Measurements from ENCODE around the gene ADGRE1.
A peak's percentile ranks its signal among the peaks of the same experiment; 100 is the strongest.
"Not testable (repeated sequence)": the region's sequence is repeated elsewhere in the genome, so short reads cannot be mapped to it uniquely, and the experiment has no call there.

The ADGRE1 gene, protein sequence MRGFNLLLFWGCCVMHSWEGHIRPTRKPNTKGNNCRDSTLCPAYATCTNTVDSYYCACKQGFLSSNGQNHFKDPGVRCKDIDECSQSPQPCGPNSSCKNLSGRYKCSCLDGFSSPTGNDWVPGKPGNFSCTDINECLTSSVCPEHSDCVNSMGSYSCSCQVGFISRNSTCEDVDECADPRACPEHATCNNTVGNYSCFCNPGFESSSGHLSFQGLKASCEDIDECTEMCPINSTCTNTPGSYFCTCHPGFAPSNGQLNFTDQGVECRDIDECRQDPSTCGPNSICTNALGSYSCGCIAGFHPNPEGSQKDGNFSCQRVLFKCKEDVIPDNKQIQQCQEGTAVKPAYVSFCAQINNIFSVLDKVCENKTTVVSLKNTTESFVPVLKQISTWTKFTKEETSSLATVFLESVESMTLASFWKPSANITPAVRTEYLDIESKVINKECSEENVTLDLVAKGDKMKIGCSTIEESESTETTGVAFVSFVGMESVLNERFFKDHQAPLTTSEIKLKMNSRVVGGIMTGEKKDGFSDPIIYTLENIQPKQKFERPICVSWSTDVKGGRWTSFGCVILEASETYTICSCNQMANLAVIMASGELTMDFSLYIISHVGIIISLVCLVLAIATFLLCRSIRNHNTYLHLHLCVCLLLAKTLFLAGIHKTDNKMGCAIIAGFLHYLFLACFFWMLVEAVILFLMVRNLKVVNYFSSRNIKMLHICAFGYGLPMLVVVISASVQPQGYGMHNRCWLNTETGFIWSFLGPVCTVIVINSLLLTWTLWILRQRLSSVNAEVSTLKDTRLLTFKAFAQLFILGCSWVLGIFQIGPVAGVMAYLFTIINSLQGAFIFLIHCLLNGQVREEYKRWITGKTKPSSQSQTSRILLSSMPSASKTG

DNA sequence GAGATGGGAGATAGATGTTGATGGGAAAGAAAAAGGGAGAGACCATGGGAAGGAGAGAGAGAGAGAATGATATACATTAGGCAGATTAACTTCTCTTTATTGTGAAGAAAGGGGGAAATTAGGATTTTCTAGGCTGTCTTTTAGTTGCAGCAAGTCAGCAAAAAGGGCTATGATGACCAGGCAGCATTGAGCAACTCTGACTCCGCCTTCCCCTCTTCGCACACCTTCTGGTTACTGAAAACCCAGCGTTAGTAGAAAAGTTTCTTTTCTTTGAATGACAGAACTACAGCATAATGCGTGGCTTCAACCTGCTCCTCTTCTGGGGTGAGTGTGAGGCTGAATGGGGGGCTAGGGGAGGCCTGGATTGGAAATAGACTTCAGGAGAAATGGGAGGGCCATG is at the start of gene ADGRE1:
Gene ADGRE1, plus strand, starts transcription at position 264 of the 400 bp plus-strand sequence. Its CDS starts 30 bp downstream, at position 294.
- DNase-seq (ENCODE audit: low spot score): no peak

DNA sequence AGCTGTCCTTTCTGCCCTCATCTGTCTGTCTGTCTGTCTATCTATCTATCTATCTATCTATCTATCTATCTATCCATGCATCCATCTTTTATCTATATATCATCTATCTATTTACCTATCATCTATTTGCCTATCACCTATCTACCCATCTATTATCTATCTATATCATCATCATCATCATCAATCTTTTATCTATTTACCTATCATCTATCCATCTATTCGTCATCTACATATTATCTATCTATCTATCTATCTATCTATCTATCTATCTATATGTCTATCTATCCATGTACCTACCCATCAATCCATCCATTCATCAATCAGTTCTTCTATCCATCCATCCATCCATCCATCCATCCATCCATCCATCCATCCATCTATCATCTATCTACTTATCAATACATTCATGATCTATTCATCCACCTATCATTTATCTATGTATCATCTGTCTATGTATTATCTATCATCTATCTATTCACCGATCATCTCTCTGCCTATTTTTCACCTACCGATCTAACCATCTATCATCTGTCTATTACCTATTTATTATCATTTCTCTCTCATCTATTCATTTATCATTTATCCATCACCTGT is 49.2 kb upstream of the ADGRE1 start:
- DNase-seq (ENCODE audit: low spot score): no peak

DNA sequence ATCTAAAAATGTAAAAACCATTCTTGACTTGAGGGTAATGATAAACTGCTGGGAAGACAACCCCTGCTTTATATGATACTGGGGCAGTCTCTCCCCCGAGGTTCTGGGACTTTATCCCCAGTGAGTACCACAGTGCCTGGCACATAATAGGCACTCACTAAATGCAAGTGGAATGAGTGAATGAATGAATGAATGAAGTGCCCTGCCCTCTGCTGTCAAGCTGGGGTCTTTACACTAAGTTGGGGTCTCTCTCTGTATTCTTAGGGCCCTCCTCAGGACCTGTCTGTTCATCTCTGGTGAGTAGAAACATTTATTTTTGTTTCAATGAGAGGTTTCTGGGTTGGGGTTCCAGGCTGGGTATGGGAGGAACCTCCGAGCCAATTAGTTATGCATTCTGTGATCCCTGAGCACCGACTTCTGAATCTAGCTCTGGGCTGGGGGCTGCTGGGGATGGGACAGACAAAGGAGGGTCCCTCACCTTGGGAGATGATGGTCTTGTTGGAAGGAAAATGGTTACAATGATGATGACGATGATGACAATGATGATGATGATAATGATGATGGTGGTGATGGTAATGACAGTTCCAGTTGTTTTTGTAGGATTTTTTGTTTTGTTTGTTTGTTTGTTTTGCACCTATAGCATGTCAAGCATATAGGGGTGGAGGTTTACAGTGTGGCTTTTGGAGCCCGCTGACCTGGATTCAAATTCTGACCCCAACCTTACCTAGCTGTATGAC is 44.3 kb upstream of the ADGRE1 start:
- DNase-seq (ENCODE audit: low spot score): no peak

DNA sequence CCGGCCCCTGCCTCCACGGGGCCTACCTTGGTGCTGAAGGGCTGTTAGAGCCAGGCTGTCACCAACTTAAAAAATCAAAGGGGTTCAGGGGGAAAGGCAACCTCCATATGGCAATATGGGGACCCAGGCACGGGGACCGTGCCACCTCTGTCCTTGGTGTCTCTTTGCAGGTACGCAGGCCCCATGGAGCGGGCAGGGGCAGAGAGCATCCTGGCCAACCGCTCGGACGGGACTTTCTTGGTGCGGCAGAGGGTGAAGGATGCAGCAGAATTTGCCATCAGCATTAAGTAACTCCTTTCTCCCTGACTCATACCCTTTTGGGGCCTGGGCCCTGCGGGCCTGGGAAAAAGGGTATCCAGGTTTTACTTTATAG is 39.6 kb upstream of the ADGRE1 start:
- no peak for DNase-seq (ENCODE audit: low spot score)

DNA sequence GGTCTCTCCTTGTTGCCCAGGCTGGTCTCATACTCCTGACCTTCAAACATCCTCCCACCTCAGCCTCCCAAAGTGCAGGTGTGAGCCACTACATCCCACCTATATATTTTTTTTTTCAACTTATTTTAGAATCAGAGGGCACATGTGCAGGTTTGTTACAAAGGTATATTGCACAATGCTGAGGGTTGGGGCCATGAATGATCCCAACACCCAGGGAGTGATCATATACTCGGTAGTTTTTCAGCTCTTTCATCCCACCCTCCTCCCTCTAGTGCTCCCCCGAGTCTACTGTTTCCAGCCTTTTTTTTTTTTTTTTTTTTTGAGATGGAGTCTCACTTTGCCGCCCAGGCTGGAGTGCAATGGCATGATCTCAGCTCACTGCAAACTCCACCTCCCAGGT is 38.4 kb upstream of the ADGRE1 start:
- DNase-seq (ENCODE audit: low spot score): no peak

DNA sequence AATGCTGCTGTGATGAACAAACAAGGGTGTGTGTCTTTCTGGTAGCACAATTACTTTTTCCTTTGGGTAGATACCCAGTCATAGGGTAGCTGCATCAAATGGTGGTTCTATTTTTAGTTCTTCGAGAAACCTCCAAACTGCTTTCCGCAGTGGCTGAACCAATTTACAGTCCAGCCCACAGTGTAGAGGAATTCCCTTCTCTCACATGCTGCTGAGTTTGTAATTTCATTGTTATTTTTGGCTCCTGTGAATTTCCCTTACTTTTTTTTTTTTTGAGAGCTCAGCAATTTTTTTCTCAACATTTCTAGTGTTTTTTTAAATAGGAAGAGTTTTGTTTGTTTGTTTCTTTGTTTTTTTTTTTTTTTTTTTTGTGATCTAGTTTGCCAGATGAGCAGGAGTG is 37.5 kb upstream of the ADGRE1 start:
- no peak for DNase-seq (ENCODE audit: low spot score)

DNA sequence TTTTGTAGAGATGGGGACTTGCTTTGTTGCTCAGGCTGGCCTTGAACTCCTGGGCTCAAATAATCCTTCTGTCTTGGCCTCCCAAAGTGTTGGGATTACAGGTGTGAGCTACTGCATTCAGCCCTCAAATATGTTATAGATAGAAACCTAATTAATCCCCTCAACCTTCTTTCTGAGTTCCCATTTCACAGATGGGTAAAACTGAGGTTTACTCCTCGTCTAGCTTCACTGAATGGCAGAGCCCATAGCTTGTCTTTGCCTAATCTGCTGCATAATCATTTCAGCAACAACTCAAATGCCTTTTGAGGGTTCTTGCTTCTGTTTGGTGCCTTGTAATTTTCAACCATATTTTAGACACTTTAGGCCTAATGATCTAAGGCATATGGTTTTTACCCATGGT is 36.0 kb upstream of the ADGRE1 start:
- no peak for DNase-seq (ENCODE audit: low spot score)

DNA sequence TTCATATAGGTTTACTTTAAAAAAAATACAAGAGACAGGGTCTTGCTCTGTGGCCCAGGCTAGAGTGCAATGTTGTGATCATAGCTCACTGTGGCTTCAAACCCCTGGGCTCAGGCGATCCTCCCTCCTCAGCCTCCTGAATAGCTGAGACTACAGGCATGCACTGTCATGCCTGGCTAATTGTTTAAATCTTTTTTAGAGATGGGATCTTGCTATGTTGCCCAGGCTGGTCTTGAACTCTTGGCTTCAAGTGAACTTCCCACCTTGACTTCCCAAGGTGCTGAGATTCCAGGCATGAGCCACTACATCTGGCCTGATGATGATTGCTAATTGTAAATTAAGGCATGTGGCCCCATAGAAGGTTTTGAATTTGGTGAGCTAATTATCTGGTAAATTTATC is 35.4 kb upstream of the ADGRE1 start:
- no peak for DNase-seq (ENCODE audit: low spot score)

DNA sequence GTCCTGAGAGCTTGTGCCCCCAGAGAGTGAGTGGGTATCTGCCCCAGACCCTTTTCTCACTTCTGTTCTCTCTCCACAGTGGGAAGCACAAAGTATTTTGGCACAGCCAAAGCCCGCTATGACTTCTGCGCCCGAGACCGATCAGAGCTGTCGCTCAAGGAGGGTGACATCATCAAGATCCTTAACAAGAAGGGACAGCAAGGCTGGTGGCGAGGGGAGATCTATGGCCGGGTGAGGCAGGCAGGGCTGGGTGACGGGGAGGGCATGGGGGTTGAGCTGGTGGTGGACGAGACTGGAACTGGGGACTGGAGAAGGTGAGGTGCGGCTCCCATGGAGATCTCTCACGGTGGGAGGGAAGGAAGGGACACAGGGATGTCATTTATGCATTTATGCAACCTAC is 33.5 kb upstream of the ADGRE1 start:
- no peak for DNase-seq (ENCODE audit: low spot score)

DNA sequence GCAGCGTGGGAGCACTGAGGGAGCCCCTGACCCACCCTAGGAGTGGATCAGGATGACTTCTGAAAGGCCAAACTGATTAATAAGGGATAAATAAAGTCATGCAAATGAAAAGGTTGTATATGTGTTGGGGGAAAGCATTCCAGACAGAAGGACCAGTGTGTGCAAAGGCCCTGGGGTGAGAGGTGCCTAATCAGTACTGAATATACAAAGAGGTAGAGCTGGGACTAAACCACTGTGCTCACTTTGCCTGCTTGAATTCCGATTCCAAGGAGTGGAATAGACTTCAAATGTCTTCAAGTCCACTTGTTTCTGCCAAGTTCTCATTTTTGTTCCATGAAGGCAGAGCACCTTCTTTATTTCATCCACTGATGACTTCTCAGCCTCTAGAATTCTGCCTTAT is 32.6 kb upstream of the ADGRE1 start:
- DNase-seq (ENCODE audit: low spot score): no peak

DNA sequence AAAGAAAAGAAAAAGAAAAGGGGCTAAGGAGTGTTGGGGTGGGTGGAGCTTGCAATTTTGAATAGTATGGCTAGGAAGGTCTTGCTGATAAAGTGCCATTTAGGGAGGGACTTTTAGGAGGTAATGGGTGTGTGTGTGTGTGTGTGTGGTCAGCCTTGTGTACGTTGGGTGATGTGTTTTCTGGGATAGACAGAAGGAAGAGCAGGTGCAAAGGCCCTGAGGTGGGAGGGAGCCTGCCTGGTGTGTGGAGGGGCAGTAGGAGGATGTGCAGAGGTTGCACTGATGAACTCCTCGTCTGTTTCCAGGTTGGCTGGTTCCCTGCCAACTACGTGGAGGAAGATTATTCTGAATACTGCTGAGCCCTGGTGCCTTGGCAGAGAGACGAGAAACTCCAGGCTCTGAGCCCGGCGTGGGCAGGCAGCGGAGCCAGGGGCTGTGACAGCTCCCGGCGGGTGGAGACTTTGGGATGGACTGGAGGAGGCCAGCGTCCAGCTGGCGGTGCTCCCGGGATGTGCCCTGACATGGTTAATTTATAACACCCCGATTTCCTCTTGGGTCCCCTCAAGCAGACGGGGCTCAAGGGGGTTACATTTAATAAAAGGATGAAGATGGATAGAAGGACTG is 30.5 kb upstream of the ADGRE1 start:
- no peak for DNase-seq (ENCODE audit: low spot score)

DNA sequence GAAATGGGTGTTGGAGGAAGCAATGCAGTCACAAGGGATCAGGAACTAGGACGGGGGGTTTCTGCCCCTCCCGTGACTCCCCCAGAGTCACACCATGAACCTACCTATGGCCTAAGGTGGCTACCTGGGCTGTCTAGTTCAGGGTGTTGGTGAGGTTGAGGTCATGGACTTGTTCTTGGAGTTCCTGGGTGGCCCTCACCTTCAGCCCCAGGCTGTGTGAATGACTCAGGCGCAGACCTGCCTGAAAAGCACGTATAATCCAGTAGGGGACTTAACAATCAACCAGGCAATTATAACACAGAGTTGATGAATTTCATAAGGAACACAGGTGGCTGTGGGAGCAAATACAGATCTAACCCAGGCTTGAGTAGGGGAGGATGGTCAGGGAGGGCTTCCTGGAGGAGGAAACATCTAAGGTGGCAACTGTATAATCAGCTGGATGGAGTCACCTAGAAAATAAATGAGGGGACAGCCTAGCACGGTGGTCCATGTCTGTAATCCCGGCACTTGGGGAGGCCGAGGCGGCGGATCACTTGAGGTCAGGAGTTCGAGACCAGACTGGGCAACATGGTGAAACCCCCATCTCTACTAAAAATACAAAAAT is 25.6 kb upstream of the ADGRE1 start:
- DNase-seq (ENCODE audit: low spot score): no peak

DNA sequence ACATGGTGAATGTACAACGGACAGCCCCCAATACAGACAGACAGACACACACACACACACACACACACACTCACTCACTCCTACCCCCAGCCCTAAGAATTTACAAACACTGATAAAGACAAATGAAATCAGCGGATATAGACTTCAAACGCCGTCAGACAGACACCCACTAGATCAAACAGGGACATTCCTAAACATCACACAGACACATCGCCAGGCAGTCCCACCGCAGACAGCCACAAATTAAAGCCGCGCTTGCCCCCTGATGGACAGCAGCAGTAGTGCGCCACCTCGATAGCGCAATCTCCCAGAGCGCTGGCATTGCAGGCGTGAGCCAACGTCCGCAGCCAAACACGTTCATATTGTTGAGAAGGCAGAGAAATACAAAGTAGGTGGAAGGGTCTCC is 24.7 kb upstream of the ADGRE1 start:
- peak; percentile 64 for DNase-seq (ENCODE audit: low spot score)

DNA sequence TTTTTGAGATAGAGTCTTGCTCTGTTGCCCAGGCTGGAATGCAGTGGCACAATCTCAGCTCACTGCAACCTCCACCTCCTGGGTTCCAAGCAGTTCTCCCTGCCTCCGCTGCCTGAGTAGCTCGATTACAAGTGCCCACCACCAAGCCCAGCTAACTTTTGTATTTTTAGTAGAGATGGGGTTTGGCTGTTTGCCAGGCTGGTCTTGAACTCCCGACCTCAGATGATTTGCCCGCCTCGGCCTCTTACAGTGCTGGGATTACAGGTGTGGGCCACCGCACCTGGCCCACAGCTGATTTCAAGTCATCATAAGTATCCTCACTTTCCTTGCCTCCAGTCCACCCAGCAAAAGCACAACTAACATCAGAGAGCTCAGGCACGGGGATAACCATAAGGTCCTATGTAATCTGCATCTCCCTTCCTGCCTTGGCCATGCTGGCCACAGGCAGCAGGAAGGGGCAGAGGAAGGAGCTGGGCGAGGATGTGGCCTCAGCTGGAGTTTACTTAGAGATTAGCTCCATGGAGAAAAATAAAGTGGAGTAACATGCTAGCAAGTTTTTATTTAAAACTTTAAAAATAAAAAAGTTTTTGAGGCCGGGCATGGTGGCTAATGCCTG is 22.9 kb upstream of the ADGRE1 start:
- DNase-seq (ENCODE audit: low spot score): no peak

DNA sequence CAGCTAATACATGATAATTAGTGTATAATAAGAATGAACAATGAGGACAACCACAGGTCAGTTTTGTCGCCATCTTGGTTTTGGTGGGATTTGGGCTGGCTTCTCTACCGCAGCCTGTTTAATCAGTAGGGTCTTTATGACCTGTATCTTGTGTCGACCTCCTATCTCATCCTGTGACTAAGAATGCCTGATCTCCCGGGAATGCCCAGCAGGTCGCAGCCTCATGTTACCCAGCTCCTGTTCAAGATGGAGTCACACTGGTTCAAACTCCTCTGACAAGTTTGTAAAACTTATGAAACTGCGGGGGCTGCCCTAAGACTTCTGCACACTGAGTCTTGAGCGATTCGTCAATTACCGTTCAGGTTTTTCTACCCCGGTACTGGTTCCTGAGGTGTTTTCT is 21.5 kb upstream of the ADGRE1 start:
- no peak for DNase-seq (ENCODE audit: low spot score)

DNA sequence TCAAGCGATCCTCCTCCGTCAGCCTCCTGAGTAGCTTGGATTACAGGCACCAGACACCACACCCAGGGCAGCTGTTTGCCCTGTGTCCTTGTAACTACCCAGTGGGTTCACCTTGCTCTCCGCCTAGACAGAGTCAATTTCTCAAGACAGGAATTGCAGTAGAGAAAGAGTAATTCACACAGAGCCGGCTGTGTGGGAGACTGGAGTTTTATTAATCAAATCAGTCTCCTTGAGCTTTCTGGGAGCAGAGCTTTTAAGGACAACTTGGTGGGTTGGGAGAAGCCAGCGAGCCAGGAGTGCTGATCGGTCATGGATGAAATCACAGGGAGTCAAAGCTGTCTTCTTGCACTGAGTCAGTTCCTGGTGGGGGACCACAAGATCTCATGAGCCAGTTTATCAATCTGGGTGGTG is 20.6 kb upstream of the ADGRE1 start:
- DNase-seq (ENCODE audit: low spot score): no peak

DNA sequence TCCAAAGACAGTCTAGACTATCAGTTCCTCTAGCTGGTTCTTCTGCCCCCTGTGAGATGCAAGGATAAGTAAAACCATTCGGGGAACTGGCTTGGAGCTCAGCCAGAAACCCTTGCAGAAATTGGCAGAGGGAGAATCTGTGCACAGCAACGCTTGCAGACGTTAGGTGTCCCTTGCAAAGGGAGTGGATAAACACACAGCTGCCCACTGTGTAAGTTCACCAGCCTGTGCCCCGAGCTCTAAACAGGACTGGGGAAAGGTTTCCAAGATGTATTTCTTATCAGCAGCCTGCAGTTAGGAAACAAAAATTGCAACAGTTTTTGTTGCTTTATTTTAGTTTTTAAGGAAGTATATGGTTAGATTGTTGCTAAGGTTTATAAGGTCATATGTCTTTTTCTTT is 19.0 kb upstream of the ADGRE1 start:
- no peak for DNase-seq (ENCODE audit: low spot score)

DNA sequence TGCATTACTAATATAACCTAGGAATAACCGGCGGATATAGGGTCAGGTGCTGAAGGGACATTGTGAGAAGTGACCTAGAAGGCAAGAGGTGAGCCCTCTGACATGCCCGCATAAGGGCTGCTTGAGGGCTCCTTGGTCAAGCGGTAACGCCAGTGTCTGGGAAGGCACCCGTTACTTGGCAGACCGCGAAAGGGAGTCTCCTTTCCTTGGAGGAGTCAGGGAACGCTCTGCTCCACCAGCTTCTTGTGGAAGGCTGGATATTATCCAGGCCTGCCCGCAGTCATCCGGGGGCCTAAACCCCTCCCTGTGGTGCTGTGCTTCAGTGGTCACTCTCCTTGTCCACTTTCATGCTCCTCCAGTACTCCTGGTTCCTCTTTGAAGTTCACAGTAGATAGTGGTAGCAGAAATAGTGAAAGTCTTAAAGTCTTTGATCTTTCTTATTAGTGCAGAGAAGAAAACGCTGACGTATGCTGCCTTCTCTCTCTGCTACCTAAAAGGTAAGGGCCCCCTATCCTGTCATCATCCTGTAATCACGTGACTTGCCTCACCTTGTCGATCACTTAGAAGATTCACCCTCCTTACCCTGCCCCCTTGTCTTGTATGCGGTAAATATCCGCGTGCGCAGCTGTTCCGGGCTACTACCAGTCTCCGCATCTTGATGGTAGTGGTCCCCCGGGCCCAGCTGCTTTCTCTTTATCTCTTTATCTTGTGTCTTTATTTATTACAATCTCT is 18.1 kb upstream of the ADGRE1 start:
- not testable (repeated sequence) for DNase-seq (ENCODE audit: low spot score)

DNA sequence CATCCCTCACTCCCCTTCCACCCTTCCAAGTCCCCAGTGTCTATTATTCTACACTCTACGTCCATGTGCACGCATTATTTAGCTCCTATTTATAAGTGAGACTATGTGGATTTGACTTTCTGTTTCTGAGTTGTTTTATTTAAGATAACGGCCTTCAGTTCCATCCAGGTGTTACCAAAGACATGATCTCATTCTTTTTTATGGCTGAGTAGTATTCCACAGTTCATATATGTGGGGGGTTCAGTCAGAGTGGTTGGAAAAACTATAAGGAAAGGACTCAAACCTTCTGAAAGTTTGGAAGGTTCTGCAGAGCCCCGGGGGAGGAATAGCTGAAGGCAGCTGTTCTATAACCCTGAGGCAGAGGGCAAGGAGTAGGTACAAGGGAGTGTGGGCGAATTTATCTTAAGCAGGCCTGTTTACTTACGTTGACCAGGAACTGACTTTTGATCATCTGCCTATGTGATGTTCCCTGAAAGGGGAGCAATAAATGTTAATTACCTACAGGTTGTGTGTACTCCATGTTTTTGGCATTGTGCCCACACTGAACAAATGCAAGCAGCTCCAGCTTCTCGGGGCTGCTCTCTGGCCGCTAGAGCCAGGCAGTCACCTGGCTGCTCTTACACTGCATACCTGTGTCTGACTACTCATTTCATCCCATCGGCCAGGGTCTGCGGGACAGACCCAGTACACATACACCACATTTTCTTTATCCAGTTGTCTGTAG is 13.5 kb upstream of the ADGRE1 start:
- DNase-seq (ENCODE audit: low spot score): peak; percentile 46
